ENCODE measurements around the gene CHRM5.
"Not testable (repeated sequence)": the region's sequence is repeated elsewhere in the genome, so short reads cannot be mapped to it uniquely, and the experiment has no call there.

CHRM5 gene

GRCh38 chr15:34043391-34043790, 75.1 kb downstream of the CHRM5 start:
- no peak for DNase-seq

DNA sequence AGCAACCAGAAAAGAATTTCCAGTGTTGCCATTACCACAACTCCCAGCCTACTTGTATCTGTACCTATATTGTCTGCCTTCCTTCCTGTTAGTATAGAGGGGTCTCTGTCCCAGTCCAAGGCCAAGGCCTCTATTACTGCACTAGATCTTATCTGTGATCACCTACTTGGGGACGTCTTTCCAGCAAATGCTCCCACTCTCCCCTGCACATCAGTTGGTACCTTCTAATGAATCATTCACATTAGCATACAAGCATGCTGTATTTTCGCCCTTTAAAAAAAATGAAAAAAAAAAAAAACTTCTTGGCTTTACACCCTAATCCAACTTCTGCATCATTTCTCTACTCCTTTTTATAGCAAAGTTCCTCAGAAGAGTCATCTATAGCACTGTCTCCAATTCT, 75.5 kb downstream of the CHRM5 start:
- DNase-seq: no peak

DNA sequence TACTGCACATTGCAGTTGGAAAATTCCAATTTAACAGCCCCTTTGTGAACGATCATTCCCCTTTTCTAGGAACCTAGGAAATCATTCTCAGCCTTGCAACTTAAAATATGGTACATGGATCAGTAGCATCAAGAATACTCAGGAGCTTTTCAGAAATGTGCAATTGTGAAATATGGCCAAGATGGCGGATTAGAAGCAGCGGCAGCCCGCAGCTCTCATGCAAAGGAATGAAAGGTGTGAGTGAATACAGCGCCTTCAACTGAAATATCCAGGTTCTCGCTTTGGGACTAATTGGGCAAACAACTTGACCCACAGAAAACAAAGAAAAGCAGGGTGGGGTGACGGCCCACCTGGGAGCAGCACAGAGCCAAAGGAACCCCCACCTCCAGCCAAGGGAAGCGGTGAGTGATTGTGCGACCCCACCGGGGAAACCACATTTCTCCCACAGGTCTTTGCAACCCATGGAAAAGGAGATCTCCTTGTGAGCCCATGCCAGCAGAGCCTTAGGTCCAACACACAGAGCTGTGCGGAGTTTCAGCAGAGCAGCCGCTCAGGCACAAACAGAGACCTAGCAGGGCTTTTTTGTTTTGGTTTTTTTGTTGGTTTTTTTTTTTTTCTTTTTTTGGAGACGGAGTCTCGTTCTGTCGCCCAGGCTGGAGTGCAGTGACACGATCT, 78.3 kb downstream of the CHRM5 start:
- no peak for DNase-seq

GRCh38 chr15:34047893-34048775, 79.8 kb downstream of the CHRM5 start:
- no peak for DNase-seq

DNA sequence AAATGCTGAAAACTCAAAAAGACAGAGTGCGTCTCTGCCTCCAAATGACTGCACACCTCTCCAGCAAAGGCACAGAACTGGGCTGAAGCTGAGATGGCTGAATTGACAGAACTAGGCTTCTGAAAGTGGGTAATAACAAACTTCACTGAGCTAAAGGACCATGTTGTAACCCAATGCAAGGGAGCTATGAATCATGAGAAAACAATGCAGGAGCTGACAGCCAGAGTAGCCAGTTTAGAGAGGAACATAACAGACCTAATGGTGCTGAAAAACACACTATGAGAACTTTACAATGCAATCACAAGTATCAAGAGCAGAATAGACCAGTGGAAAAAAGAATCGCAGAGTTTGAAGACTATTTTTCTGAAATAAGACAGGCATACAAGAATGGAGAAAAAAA, 80.8 kb downstream of the CHRM5 start:
- no peak for DNase-seq

- not testable (repeated sequence) for DNase-seq
These were observed 82.1 kb downstream of the CHRM5 start for GRCh38 chr15:34050385-34050784.

DNA sequence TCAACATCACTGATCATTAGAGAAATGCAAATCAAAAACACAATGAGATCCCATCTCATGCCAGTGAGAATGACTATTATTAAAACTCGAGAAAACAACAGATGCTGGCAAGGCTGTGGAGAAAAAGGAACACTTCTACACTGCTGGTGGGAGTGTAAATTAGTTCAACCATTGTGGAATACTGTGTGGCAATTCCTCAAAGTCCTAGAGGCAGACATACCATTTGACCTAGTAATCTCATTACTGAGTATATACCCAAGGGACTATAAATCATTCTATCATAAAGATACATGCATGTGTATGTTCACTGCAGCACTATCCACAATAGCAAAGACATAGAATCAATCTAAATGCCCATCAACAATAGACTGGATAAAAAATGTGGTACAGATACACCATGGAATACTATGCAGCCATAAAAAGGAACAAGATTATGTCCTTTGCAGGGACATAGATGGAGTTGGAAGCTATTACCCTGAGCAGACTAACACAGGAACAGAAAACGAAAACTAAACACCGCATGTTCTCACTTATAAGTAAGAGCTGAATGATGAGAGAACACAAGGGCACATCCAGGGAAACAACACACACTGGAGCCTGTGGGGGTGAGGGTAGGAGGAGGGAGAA, 85.9 kb downstream of the CHRM5 start:
- DNase-seq: no peak

DNA sequence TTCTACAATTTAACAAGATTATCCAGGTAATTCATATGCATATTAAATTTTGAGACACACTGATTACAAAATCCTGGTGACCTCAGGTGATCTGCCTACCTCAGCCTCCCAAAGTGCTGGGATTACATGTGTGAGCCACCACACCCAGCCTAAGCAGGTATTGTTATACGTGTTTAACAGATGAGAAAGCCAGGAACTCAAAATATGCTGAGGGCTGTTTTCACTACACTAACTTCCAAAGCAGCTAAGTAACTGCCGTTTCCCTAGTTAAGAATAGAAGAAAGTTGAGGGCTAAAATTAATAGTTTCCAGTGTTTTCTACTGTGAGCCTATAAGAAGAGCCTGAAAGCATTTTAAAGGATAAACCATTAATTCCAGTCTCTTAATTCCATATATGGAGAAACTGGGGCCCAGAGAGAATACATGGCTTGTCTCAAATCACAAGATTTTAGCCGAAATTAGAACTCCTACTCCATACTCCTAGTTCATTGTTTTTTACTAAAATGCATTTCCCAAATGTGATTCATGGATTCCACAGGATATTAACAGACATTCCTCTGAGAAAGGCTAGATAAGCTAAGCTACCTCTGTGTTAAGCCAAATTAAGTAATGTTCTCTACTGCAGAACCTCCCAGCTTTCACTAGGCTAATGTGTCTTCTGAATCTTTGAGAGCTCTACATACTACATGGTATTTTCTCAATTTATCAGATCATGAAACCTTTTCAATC, 87.7 kb downstream of the CHRM5 start:
- no peak for DNase-seq

DNA sequence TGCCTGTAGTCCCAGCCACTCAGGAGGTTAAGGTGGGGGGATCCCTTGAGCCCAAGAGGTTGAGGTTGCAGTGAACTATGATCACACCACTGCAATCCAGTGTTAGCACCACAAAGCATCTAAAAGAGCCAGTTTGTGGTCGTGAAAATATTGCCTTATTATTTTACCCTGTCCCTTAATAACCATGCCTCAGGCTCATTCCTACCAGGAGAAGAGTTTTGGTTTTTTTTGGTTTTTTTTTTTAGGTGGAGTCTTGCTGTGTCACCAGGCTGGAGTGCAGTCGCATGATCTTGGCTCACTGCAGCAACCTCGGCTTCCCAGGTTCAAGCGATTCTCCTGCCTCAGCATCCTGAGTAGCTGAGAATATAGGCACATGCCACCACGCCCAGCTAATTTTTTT, 88.6 kb downstream of the CHRM5 start:
- DNase-seq: no peak

GRCh38 chr15:34059476-34059875, 91.2 kb downstream of the CHRM5 start:
- DNase-seq: no peak

- DNase-seq: no peak
These were observed 91.6 kb downstream of the CHRM5 start for GRCh38 chr15:34059946-34060345.

DNA sequence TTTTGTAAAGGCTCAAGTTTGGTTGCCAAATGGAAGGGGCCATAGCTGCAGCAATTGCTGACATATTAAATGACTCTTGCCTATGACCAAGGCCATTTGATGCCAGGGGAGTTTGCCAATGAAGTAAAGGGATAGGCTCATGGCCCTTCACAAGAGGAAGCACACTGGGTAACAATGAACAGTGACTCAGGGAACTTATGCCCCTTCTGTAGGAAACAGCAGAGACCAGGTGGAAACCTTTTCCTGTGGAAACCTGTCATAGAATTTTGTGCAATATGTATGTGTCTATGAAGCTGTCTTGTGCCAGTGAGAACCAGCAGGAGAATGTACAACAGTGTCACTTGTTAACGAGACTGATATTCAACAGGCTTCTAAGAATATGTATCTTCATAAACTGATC, 96.1 kb downstream of the CHRM5 start:
- DNase-seq: no peak

DNA sequence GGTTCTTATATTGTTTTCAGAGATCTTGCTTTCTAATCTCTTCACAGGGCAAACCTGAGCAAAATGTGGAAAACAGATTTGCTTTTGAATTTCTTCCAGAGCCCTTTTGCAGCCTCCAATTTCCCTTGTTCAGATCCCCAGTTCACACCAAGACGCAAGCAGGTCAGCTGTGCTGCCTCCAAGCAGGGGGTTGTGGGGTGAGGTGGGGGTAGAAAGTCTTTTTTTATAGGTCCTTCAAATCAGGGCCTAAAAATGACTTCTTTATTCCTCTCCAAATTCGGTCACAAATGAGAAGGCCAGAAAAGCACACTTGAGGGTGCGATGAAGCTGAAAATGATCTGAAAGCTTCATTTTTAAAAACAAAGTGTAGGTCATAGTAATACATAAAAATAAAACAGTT, 97.0 kb downstream of the CHRM5 start:
- no peak for DNase-seq

- DNase-seq: no peak
These were observed 97.6 kb downstream of the CHRM5 start for GRCh38 chr15:34065941-34066340.

DNA sequence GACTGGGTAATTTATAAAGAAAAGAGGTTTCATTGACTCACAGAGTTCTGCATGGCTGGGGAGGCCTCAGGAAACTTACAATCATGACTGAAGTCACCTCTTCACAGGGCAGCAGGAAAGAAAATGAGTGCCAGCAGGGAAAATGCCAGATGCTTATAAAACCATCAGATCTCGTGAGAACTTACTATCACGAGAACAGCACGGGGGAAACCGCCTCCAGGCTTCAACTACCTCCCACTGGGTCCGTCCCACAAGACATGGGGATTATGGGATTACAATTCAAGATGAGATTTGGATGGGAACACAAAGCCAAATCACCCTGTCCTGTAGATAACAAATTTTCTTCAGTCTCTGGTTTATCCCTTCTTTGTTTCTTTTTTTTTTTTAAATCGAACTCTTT, 101.7 kb downstream of the CHRM5 start:
- no peak for DNase-seq

DNA sequence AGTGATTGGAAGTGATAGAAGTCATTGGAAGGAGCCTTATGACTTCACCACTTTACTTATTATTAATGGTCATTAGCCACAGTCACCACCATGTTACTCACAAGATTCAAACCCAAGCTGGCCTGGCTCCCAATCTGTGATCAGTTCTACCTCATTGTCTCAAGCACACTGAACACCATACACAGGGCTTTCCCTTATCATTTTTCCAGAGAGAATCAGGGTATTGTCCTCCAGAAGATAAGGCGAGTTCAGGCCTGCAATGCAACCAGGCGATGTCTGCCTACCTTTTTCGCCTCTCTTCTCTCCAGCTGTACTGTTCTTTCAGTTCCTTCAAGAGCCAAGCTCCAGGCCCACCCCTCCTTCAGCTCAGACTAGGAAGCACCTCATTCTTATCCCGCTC, 108.5 kb downstream of the CHRM5 start:
- no peak for DNase-seq

DNA sequence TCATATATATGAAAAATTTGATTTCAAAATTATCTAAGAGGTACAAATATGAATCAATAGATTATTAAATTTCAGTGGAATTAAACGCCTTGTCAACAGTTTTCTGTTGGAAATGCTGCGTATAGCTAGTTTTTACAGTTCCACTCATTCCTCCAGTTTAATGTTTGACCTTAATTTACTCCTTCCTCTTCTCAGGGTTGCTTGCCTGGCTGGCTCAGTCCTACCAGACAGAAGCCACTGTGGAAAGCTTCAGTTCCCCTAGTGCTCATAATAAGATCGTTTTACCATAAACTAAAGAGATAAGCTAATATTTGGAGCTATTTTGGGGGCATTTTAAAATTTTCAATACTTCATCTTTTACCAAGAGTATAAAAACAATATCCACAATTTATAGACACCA, 110.6 kb downstream of the CHRM5 start:
- no peak for DNase-seq

DNA sequence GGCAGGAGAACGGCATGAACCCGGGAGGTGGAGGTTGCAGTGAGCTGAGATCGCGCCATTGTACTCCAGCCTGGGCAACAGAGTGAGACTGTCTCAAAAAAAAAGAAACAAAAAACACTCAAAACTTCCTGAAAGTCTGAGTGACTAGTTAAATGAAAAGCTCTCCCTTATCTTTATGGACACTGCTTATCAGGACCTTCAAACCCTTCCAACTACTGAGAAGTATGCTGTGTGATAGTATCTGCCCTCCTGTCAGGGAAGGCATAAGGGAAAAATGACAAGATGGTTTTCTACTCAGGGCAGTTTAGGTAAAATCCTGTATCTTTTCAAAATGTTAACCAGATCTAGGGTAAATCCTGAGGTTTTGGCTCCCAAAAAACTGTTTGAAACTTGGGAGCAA, 111.6 kb downstream of the CHRM5 start:
- DNase-seq: no peak

- no peak for DNase-seq
These were observed 115.8 kb downstream of the CHRM5 start for GRCh38 chr15:34084086-34084485.

DNA sequence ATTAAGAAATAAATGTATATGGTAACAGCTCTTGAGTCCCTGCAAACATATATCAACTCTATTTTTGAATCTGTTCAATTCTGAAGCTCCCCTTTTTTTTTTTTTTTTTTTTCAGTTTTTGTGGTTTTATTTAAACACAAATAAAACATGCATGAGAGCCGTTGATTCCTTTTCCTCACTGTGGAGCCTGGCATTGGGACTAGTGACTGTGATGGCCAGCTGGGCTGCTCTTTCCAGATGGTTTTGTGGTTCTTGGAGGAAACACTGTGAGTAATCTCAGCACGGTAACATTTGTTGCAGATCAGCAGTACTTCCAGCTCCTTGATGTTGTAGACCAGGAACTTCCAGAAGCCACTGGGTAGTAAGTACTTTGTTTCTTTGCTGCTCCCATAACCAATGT, 117.4 kb downstream of the CHRM5 start:
- DNase-seq: no peak

DNA sequence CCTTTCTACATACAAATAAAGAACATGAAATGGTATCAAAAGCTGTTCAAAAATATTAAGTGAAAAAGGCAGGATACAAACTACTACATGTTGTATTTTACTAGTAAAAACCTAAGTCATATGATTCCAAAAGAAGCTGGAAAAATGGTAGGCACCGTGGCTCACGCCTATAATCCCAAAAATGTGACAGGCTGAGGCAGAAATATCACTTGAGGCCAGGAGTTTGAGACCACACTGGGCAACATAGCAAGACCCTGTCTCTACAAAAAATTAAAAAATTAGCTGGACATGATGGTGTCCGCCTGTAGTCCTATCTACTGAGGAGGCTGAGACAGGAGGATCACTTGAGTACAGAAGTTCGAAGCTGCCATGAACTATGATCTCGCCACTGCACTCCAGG, 131.6 kb downstream of the CHRM5 start:
- DNase-seq: no peak

DNA sequence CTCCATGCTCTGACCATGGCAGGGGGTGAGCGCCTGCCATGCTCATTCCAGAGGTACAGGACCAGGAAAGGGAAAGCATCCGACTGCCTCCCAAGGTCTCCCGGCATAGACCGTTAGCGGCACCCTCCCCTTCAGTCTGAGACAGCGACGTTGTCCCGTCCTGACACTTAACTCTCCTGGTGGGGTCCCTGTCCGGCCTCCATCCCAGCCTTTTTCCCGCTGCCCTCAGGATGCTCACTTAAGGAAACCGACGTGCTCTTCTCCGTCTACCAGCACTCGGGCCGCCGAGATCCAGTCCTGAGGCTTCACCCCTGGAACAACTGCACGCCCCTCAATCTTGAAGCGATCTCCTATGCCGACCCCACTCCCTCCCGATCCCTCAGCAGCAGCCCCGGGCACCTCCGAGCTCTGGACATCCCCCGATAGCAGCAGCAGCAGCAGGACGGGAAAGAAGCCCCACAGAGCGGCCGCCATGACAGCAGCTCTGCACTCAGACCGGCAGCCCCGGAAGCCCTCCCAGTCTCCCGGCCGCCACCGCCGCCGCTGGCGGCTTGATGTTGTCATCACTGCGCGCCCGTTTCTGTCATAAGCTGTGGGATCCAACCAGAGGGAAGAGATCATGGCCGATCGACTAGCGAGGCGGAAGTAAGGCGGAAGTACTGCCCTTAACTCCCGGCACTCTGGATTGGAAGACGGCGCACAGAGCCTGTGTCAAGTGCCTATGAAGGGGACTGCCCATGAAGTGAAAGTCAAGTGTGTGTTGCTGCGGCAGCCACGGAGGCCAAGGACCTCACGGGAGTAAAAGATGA, 133.3 kb downstream of the CHRM5 start, which contains the start of the genes EMC7 and PGBD4:
Gene EMC7 (minus strand): TSS at position 497 of the 809 bp plus-strand sequence. CDS start 23 bp downstream, at position 474.
Gene PGBD4 (plus strand): TSS at position 718 of the 809 bp plus-strand sequence. CDS start 449 bp downstream, outside the sequence.
- peak; percentile 99 for DNase-seq

Data from stimulated activated CD4-positive, alpha-beta T cell treated with anti-CD3 and anti-CD28 coated beads, Interleukin-4, amount 100 ng/mL, for 1 hour (primary cell).